ENCODE measurements around the gene SLC7A7. TPM values are rescaled to one million over a fixed set of nuclear protein-coding genes. Genes with fewer than 3 reads are reported as not detected.

The SLC7A7 gene
- total and polyA plus RNA-seq, 2 of the 13 experiments (the other 11 are each of a cell fraction or from before 2014, with no cell fraction given) = 0.13 to 0.63 TPM

- TF ChIP-seq ZNF121 (CRISPR knock-in tag; IDR thresholded peaks at IDR 0.05) = peak; percentile 89
- peak; percentile 99 for TF ChIP-seq ZNF280D (CRISPR knock-in tag; IDR thresholded peaks at IDR 0.05)
- TF ChIP-seq ZNF337 (CRISPR knock-in tag; IDR thresholded peaks at IDR 0.05; ENCODE audit: borderline replicate concordance, low read depth) = peak; percentile 99
- TF ChIP-seq NR2C2 (CRISPR knock-in tag; IDR thresholded peaks at IDR 0.05; ENCODE audit: borderline replicate concordance) = peak; percentile 99
- peak; percentile 81; the same call in 1 of the 2 replicates for TF ChIP-seq ZBTB43 (CRISPR knock-in tag; conservative IDR thresholded peaks at IDR 0.05)
- TF ChIP-seq HMG20A (CRISPR knock-in tag; IDR thresholded peaks at IDR 0.05; ENCODE audit: borderline replicate concordance) = peak; percentile 38; the same call in 1 of the 2 replicates
- TF ChIP-seq ZBTB7B (CRISPR knock-in tag; IDR thresholded peaks at IDR 0.05) = peak; percentile 84
- peak; percentile 94; the same call in 1 of the 2 replicates for TF ChIP-seq ZNF660 (CRISPR knock-in tag; IDR thresholded peaks at IDR 0.05; ENCODE audit: borderline replicate concordance, low read depth)
- TF ChIP-seq TERF1 (CRISPR knock-in tag; IDR thresholded peaks at IDR 0.05) = peak; percentile 83
- TF ChIP-seq CEBPZ (IDR thresholded peaks at IDR 0.05; ENCODE audit: low read length) = no peak
- TF ChIP-seq ERF (CRISPR knock-in tag; IDR thresholded peaks at IDR 0.05) = peak; percentile 97
- TF ChIP-seq MIER3 (CRISPR knock-in tag; IDR thresholded peaks at IDR 0.05; ENCODE audit: borderline replicate concordance) = peak; percentile 99
- TF ChIP-seq ZNF136 (CRISPR knock-in tag; IDR thresholded peaks at IDR 0.05; ENCODE audit: low read depth) = peak; percentile 96; the same call in 1 of the 2 replicates
- TF ChIP-seq ZNF562 (CRISPR knock-in tag; IDR thresholded peaks at IDR 0.05; ENCODE audit: borderline replicate concordance) = no peak
- TF ChIP-seq HMGA1 (CRISPR knock-in tag; conservative IDR thresholded peaks at IDR 0.05) = no peak
- TF ChIP-seq ZBTB38 (CRISPR knock-in tag; IDR thresholded peaks at IDR 0.05) = peak; percentile 67
- TF ChIP-seq ZFP36L2 (CRISPR knock-in tag; IDR thresholded peaks at IDR 0.05) = 0 out of 2 replicates have a peak, but pooled peaks have one; percentile 70
- peak; percentile 49 for TF ChIP-seq FOXO1 (CRISPR knock-in tag; IDR thresholded peaks at IDR 0.05)
Observed at GRCh38 chr14:22766457-22767322, 48.5 kb downstream of the SLC7A7 start, which contains the start of gene OXA1L (continued).

All from HepG2 (cell line).